ENCODE data around the gene HIVEP3. TPM values are rescaled to one million over a fixed set of nuclear protein-coding genes. Genes with fewer than 3 reads are reported as not detected.

Gene HIVEP3
- total and polyA plus RNA-seq, 4 donors, result 7.0 to 14.7 (median 8.8) TPM

GRCh38 chr1:41564741-41565475 is 353.8 kb downstream of the HIVEP3 start:
- peaks cover 0 to 5% (median 0%) of the 10 kb centered on the region in 4 donors for H3K36me3 ChIP-seq (ENCODE audit: control insufficient read depth in 4 of 4, insufficient read depth in 4 of 4, low read length in 4 of 4)
- 92 to 94% methylated on average over 9 of the region's 9 CpGs for WGBS, 2 donors
- no peaks in the 10 kb centered on the region for H3K4me1 ChIP-seq (ENCODE audit: control insufficient read depth in 5 of 5, insufficient read depth in 5 of 5, low read length in 5 of 5)
- peaks cover 0 to 13% (median 0%) of the 10 kb centered on the region in 3 donors for H3K27me3 ChIP-seq (ENCODE audit: control insufficient read depth in 3 of 3, insufficient read depth in 3 of 3, low read length in 2 of 3)
- no peak overlapping the region for H3K4me3 ChIP-seq
- ATAC-seq (ENCODE audit: insufficient read depth, low FRiP score), result no peak
- no peak overlapping the region for H3K9ac ChIP-seq (ENCODE audit: insufficient read depth in 1 of 2, low read length in 2 of 2)
- no peaks in the 10 kb centered on the region for H3K9me3 ChIP-seq (ENCODE audit: control insufficient read depth in 4 of 4, insufficient read depth in 3 of 4, low read length in 3 of 4)
- no peak overlapping the region for H3K27ac ChIP-seq (ENCODE audit: low read depth in 1 of 2, low read length in 1 of 2)
- no peak for DNase-seq
- TF ChIP-seq, protein P1, sequence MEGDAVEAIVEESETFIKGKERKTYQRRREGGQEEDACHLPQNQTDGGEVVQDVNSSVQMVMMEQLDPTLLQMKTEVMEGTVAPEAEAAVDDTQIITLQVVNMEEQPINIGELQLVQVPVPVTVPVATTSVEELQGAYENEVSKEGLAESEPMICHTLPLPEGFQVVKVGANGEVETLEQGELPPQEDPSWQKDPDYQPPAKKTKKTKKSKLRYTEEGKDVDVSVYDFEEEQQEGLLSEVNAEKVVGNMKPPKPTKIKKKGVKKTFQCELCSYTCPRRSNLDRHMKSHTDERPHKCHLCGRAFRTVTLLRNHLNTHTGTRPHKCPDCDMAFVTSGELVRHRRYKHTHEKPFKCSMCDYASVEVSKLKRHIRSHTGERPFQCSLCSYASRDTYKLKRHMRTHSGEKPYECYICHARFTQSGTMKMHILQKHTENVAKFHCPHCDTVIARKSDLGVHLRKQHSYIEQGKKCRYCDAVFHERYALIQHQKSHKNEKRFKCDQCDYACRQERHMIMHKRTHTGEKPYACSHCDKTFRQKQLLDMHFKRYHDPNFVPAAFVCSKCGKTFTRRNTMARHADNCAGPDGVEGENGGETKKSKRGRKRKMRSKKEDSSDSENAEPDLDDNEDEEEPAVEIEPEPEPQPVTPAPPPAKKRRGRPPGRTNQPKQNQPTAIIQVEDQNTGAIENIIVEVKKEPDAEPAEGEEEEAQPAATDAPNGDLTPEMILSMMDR (IDR thresholded peaks at IDR 0.05; ENCODE audit: control extremely low read depth, extremely low read depth), result no peak

GRCh38 chr1:41562328-41562727 is 356.4 kb downstream of the HIVEP3 start:
- TF ChIP-seq, protein P1 (IDR thresholded peaks at IDR 0.05; ENCODE audit: control extremely low read depth, extremely low read depth), result no peak
- no peak overlapping the region for H3K9ac ChIP-seq (ENCODE audit: insufficient read depth in 1 of 2, low read length in 2 of 2)
- no peaks in the 10 kb centered on the region for H3K9me3 ChIP-seq (ENCODE audit: control insufficient read depth in 4 of 4, insufficient read depth in 3 of 4, low read length in 3 of 4)
- peaks cover 0 to 11% (median 0%) of the 10 kb centered on the region in 3 donors for H3K27me3 ChIP-seq (ENCODE audit: control insufficient read depth in 3 of 3, insufficient read depth in 3 of 3, low read length in 2 of 3)
- no peaks in the 10 kb centered on the region for H3K4me1 ChIP-seq (ENCODE audit: control insufficient read depth in 5 of 5, insufficient read depth in 5 of 5, low read length in 5 of 5)
- H3K4me3 ChIP-seq, result no peak overlapping the region
- DNase-seq (no peak), ATAC-seq (ENCODE audit: insufficient read depth, low FRiP score) (no peak)
- peaks cover 0 to 5% (median 0%) of the 10 kb centered on the region in 4 donors for H3K36me3 ChIP-seq (ENCODE audit: control insufficient read depth in 4 of 4, insufficient read depth in 4 of 4, low read length in 4 of 4)
- no peak overlapping the region for H3K27ac ChIP-seq (ENCODE audit: low read depth in 1 of 2, low read length in 1 of 2)

DNA sequence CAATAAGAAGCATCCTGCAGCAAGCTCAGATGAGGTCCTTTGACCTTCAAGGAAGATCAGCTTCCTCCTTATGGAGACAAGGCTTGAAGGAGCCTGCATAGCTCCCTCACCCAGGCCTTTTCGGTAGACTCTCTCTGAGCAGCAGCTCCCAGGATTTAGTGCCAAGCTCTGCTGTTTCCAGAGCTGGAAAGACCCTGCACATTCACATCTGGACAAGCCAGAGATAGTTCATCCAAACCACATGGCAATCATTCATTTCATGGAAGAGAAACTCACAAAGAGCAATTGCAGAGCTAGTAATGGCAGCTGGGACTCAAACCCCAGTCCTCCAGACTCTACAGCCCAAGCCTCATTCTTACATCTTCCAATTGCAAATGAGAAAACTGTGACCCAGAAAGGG is 357.8 kb downstream of the HIVEP3 start:
- DNase-seq, result no peak
- Histone ChIP-seq H3K4me1 (ENCODE audit: control insufficient read depth in 5 of 5, insufficient read depth in 5 of 5, low read length in 5 of 5) (no peaks in the 10 kb centered on the region), H3K27ac (ENCODE audit: low read depth in 1 of 2, low read length in 1 of 2) (no peak overlapping the region), H3K4me3 (no peak overlapping the region), H3K9ac (ENCODE audit: insufficient read depth in 1 of 2, low read length in 2 of 2) (no peak overlapping the region), H3K27me3 (ENCODE audit: control insufficient read depth in 3 of 3, insufficient read depth in 3 of 3, low read length in 2 of 3) (peaks cover 0 to 11% (median 0%) of the 10 kb centered on the region in 3 donors), H3K36me3 (ENCODE audit: control insufficient read depth in 4 of 4, insufficient read depth in 4 of 4, low read length in 4 of 4) (peaks cover 0 to 5% (median 0%) of the 10 kb centered on the region in 4 donors), H3K9me3 (ENCODE audit: control insufficient read depth in 4 of 4, insufficient read depth in 3 of 4, low read length in 3 of 4) (no peaks in the 10 kb centered on the region)
- WGBS, 2 donors, result 84 to 87% methylated on average over 1 of the region's 1 CpG
- no peak for ATAC-seq (ENCODE audit: insufficient read depth, low FRiP score)
- TF ChIP-seq, protein P1 (IDR thresholded peaks at IDR 0.05; ENCODE audit: control extremely low read depth, extremely low read depth), result no peak
